HCT116 (cell line): ENCODE results near the gene CLPX. TPM values are rescaled to one million over a fixed set of nuclear protein-coding genes. Genes with fewer than 3 reads are reported as not detected.

ENCODE experiments used
- ATAC-seq: fragments of 200-7000 bp; cut with Tn5 transposase; 2 replicates; pipeline ENCODE4 v1.9.1; 2020; ENCODE audit warnings: mild to moderate bottlenecking, moderate library complexity
- BruUV-seq: library from RNA; stranded (reverse); fragments of 400-500 nt; replicated peaks from 2 replicates; lab custom pipeline; 2021; lab: Mats Ljungman, UMichigan
- CTCF ChIA-PET: fragments of 300-600 bp; sonication (Branson Sonifier 250); formaldehyde crosslinking; loops from one replicate; lab custom pipeline; 2021; ENCODE audit warnings: antibody characterized with exemption; lab: Charles Lee
- POLR2A ChIA-PET: fragments of 300-600, 350-600 bp; sonication (Branson Sonifier 250); formaldehyde crosslinking; loops from one replicate; lab custom pipeline; 2021; ENCODE audit warnings: antibody characterized with exemption; lab: Charles Lee
- RAD21 ChIA-PET, 2 experiments: fragments of 300-600 bp; sonication (Branson Sonifier 250); formaldehyde crosslinking; loops; one replicate each; lab custom pipeline; 2023; ENCODE audit warnings: low total read pairs in 2 of 2; ENCODE audit not compliant: uncharacterized antibody in 2 of 2, unreplicated experiment in 2 of 2, low non-redundant PET in 1 of 2; lab: Charles Lee
- DNase-seq: peaks from one replicate; pipeline ENCODE4 v3.0.0-alpha.2; 2010; ENCODE audit warnings: low read depth, low spot score
- H2AFZ ChIP-seq: fragments of 200-600 bp; shearing (Covaris generic), sonication (generic); 2 replicates; pipeline ENCODE4 v1.6.1; 2017; ENCODE audit warnings: low read depth, mixed run types, mixed read lengths, antibody characterized with exemption, low read length; ENCODE audit not compliant: poor library complexity, severe bottlenecking
- H3K27ac ChIP-seq: 2 replicates; pipeline ENCODE4 v1.5.1; 2012; ENCODE audit warnings: low read depth, low read length
- H3K27me3 ChIP-seq: fragments of 200-600 bp; sonication (generic); 2 replicates; pipeline ENCODE4 v1.6.1; 2016; ENCODE audit warnings: mixed run types, low read length, mixed read lengths; ENCODE audit not compliant: insufficient read depth
- H3K36me3 ChIP-seq, 2 experiments: fragments of 200-500 bp in 1 of 2; fragments of 200-600 bp in 1 of 2; sonication (Bioruptor generic) in 1 of 2; sonication (generic) in 1 of 2; 2 replicates each; pipeline versions ENCODE4 v1.5.1 to v1.6.1; 2014 to 2016; ENCODE audit warnings: low read length in 2 of 2, inconsistent platforms in 1 of 2, mixed read lengths in 1 of 2, mixed run types in 1 of 2; ENCODE audit not compliant: insufficient read depth in 2 of 2, control insufficient read depth in 1 of 2
- H3K4me1 ChIP-seq, 2 experiments: fragments of 200-600 bp in 1 of 2; sonication (generic) in 1 of 2; 2 replicates each; pipeline versions ENCODE4 v1.5.1 to v1.6.1; 2012 to 2017; ENCODE audit warnings: low read length in 2 of 2, inconsistent platforms in 1 of 2, mild to moderate bottlenecking in 1 of 2, mixed read lengths in 1 of 2, mixed run types in 1 of 2, moderate library complexity in 1 of 2; ENCODE audit not compliant: insufficient read depth in 2 of 2, control insufficient read depth in 1 of 2
- H3K4me2 ChIP-seq: fragments of 200-600 bp; sonication (generic); 2 replicates; pipeline ENCODE4 v1.6.1; 2017; ENCODE audit warnings: mixed run types, low read length, mixed read lengths
- H3K4me3 ChIP-seq, 2 experiments: fragments of 200-600 bp in 1 of 2; sonication (generic) in 1 of 2; replicated peaks in 1 of 2; 2 replicates each; pipeline ENCODE4 v1.5.1; 2011 to 2016; ENCODE audit warnings: low read length in 2 of 2, control low read depth in 1 of 2, low read depth in 1 of 2, mild to moderate bottlenecking in 1 of 2, mixed read lengths in 1 of 2, mixed run types in 1 of 2
- H3K79me2 ChIP-seq: fragments of 200-600 bp; sonication (generic); 2 replicates; pipeline ENCODE4 v1.6.1; 2017; ENCODE audit warnings: mild to moderate bottlenecking, mixed run types, low read length, moderate library complexity, mixed read lengths; ENCODE audit not compliant: insufficient read depth
- H3K9ac ChIP-seq: fragments of 200-600 bp; sonication (generic); 2 replicates; pipeline ENCODE4 v1.6.1; 2016; ENCODE audit warnings: low read length, mixed read lengths
- H3K9me2 ChIP-seq: fragments of 200-600 bp; sonication (generic), shearing (Covaris generic); 2 replicates; pipeline ENCODE4 v1.6.1; 2017; ENCODE audit warnings: mixed run types, mild to moderate bottlenecking, moderate library complexity; ENCODE audit not compliant: insufficient read depth
- H3K9me3 ChIP-seq, 2 experiments: fragments of 200-500 bp in 1 of 2; fragments of 200-600 bp in 1 of 2; sonication (Bioruptor generic) in 1 of 2; sonication (generic) in 1 of 2; 2 replicates each; pipeline ENCODE4 v1.6.1; 2014 to 2017; ENCODE audit warnings: low read length in 2 of 2, mixed read lengths in 2 of 2, inconsistent platforms in 1 of 2, low read depth in 1 of 2, mild to moderate bottlenecking in 1 of 2, mixed run types in 1 of 2, moderate library complexity in 1 of 2; ENCODE audit not compliant: control insufficient read depth in 1 of 2, insufficient read depth in 1 of 2
- H4K20me1 ChIP-seq: fragments of 200-600 bp; sonication (generic), shearing (Covaris generic); 2 replicates; pipeline ENCODE4 v1.6.1; 2017; ENCODE audit warnings: mixed run types, mild to moderate bottlenecking, moderate library complexity; ENCODE audit not compliant: insufficient read depth
- JUND ChIP-seq: IDR thresholded peaks from 2 replicates; pipeline ENCODE4 v1.6.1; 2012
- POLR2AphosphoS5 ChIP-seq: IDR thresholded peaks from 2 replicates; pipeline ENCODE4 v1.6.1; 2011; ENCODE audit warnings: mild to moderate bottlenecking, low read depth, low read length, moderate library complexity
- SP1 ChIP-seq: IDR thresholded peaks from 2 replicates; pipeline ENCODE4 v1.6.1; 2012; ENCODE audit warnings: low read depth
- SRF ChIP-seq: IDR thresholded peaks from 2 replicates; pipeline ENCODE4 v1.6.1; 2012; ENCODE audit warnings: low read depth
- YY1 ChIP-seq: IDR thresholded peaks from 2 replicates; pipeline ENCODE4 v1.6.1; 2011; ENCODE audit warnings: low read length, low read depth, moderate library complexity, mild to moderate bottlenecking; ENCODE audit not compliant: insufficient replicate concordance; ENCODE audit errors: extremely low read depth
- ZNF274 ChIP-seq: fragments of 200-500 bp; sonication (Bioruptor generic); IDR thresholded peaks from 2 replicates; pipeline ENCODE4 v1.6.1; 2014; ENCODE audit warnings: mild to moderate bottlenecking, low read depth, low read length, inconsistent platforms
- intact Hi-C: fragments of 100-400 bp; cut with micrococcal nuclease; formaldehyde crosslinking; loops from 2 replicates; pipeline ENCODE4 v1.10.0; 2022
- total RNA-seq: library from RNA; stranded (reverse); gene quantifications from one replicate; pipeline ENCODE4 v1.2.1, GENCODE V29; 2021; ENCODE audit not compliant: unreplicated experiment

The CLPX gene
- total RNA-seq, 1 experiment from 2014 or later: 64.1 TPM

DNA sequence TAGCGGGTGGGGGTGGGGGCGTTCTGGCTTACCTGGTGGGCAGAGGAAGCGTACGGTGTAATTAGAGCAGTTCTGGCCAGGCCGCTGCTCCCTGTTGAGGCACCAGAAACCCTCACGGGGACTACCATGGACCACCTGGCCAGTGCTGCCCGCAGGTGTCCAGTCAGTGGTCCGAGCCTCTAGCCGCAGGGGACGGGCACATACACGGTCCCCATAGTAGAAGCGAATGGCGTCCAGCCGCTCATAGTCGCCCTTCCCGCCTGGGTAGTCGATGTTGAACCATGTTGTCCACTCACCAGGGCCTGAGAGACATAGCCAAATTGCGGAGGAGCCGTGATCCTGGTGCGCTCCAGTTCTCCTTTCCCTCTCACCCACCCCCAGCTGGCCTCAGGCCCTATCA, 21.6 kb upstream of the CLPX start:
- no peaks in the 10 kb centered on the region for H3K9me2 ChIP-seq
- H3K4me3 ChIP-seq: no peak overlapping the region
- no peaks in the 10 kb centered on the region for H3K9me3 ChIP-seq
- no TSS peak for BruUV-seq
- no peaks in the 10 kb centered on the region for H4K20me1 ChIP-seq
- H3K27me3 ChIP-seq: no peaks in the 10 kb centered on the region
- ChIA-PET CTCF (no interaction called here), RAD21 (no interaction called here), POLR2A (interaction anchor here (0.5 to 1.1 kb wide), 2 partner anchors 17 to 21 kb away, joined by 4 read pairs; partner anchors contain the start of gene CLPX)
- no peaks in the 10 kb centered on the region for H3K79me2 ChIP-seq
- H3K4me1 ChIP-seq: peaks cover 2 to 12% of the 10 kb centered on the region in 2 experiments; a peak in 1 of 4 replicates
- ATAC-seq (no peak), DNase-seq (no peak)
- TF ChIP-seq YY1 (no peak), JUND (no peak)
- no peak overlapping the region for H2AFZ ChIP-seq
- H3K36me3 ChIP-seq: no peaks in the 10 kb centered on the region
- H3K27ac ChIP-seq: no peak overlapping the region
- no peak overlapping the region for H3K4me2 ChIP-seq
- intact Hi-C loops: no loop called here
- H3K9ac ChIP-seq: no peak overlapping the region

DNA sequence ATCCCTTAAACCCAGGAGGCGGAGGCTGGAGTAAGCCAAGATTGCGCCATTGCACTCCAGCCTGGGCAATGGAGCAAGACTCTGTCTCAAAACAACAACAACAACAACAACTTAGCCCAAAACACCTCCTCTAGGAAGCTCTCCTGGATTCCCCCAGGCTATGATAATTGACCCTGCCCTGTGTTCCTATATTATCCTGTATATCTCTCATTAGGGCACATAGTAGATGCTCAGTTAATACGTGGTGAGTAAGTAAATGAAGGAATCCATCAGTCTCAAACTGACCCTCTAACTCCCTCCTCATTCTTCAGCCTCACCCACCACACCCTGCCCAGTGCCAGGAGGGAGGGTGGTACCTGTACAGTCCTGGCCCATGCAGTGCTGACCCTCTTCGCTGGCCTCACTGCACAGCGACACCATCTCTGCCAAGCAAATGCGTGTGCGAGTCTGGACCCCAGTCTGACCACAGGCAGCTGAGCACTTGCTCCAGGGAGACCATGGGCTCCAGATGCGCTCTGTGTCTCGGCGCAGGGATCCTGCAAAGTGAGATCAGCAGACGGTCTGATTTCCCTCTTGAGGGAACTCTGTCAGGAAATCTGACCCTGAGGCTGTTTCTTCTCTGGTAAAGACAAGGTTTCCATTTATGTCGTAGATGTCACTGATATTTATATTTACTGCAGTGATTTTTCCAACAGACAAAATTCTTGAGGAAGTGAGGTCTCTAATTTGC, 20.0 kb upstream of the CLPX start:
- no peak overlapping the region for H3K9ac ChIP-seq
- CTCF ChIA-PET: no interaction called here
- ATAC-seq: no peak
- intact Hi-C loops: no loop called here
- TF ChIP-seq SP1 (no peak), ZNF274 (no peak), SRF (no peak), POLR2AphosphoS5 (no peak), JUND (no peak)
- H3K9me3 ChIP-seq: no peaks in the 10 kb centered on the region
- peaks cover 2 to 11% of the 10 kb centered on the region in 2 experiments; a peak in 1 of 4 replicates for H3K4me1 ChIP-seq
- no peaks in the 10 kb centered on the region for H3K27me3 ChIP-seq
- no peak overlapping the region for H2AFZ ChIP-seq
- POLR2A ChIA-PET: no interaction called here
- H3K4me3 ChIP-seq: no peak overlapping the region
- DNase-seq: no peak
- no peaks in the 10 kb centered on the region for H3K36me3 ChIP-seq
- H3K9me2 ChIP-seq: no peaks in the 10 kb centered on the region
- no peak overlapping the region for H3K4me2 ChIP-seq
- no peaks in the 10 kb centered on the region for H3K79me2 ChIP-seq
- H3K27ac ChIP-seq: no peak overlapping the region
- RAD21 ChIA-PET: no interaction called here
- no TSS peak for BruUV-seq
- H4K20me1 ChIP-seq: no peaks in the 10 kb centered on the region
